ENCODE results near the gene LGALS9.
"Not testable (repeated sequence)": the region's sequence is repeated elsewhere in the genome, so short reads cannot be mapped to it uniquely, and the experiment has no call there.

The LGALS9 gene

GRCh38 chr17:27628376-27628775 lies 2.6 kb upstream of the LGALS9 start:
- TF ChIP-seq POLR2A (IDR thresholded peaks at IDR 0.05; ENCODE audit: low read depth, low read length): no peak
- FAIRE-seq (no peak), DNase-seq (ENCODE audit: insufficient read length, low spot score) (no peak)

- not testable (repeated sequence) for FAIRE-seq
Observed at GRCh38 chr17:27629260-27629659, 1.7 kb upstream of the LGALS9 start.

GRCh38 chr17:27631411-27631760 lies 398 bp downstream of the LGALS9 start:
- DNase-seq (ENCODE audit: insufficient read length, low spot score) (no peak), FAIRE-seq (no peak)
- no peak for TF ChIP-seq POLR2A (IDR thresholded peaks at IDR 0.05; ENCODE audit: low read depth, low read length)

More at GRCh38 chr17:27629260-27629659, 1.7 kb upstream of the LGALS9 start:
- DNase-seq (ENCODE audit: insufficient read length, low spot score): not testable (repeated sequence)

- DNase-seq (ENCODE audit: insufficient read length, low spot score) (no peak), FAIRE-seq (no peak)
- no peak for TF ChIP-seq POLR2A (IDR thresholded peaks at IDR 0.05; ENCODE audit: low read depth, low read length)
Observed at GRCh38 chr17:27631897-27632725, 1.1 kb downstream of the LGALS9 start.

- not testable (repeated sequence) for FAIRE-seq; DNase-seq (ENCODE audit: insufficient read length, low spot score)
Observed at GRCh38 chr17:27632766-27633165, 1.8 kb downstream of the LGALS9 start.

- DNase-seq (ENCODE audit: insufficient read length, low spot score) (no peak), FAIRE-seq (no peak)
- TF ChIP-seq POLR2A (IDR thresholded peaks at IDR 0.05; ENCODE audit: low read depth, low read length): no peak
Observed at GRCh38 chr17:27633312-27634025, 2.5 kb downstream of the LGALS9 start.

GRCh38 chr17:27634026-27634335 lies 3.0 kb downstream of the LGALS9 start:
- no peak for TF ChIP-seq POLR2A (IDR thresholded peaks at IDR 0.05; ENCODE audit: low read depth, low read length)
- no peak for FAIRE-seq
- DNase-seq (ENCODE audit: insufficient read length, low spot score): no peak

GRCh38 chr17:27634776-27635175 lies 3.8 kb downstream of the LGALS9 start:
- FAIRE-seq (no peak), DNase-seq (ENCODE audit: insufficient read length, low spot score) (no peak)
- no peak for TF ChIP-seq POLR2A (IDR thresholded peaks at IDR 0.05; ENCODE audit: low read depth, low read length)

GRCh38 chr17:27635275-27635823 lies 4.4 kb downstream of the LGALS9 start:
- DNase-seq (ENCODE audit: insufficient read length, low spot score) (no peak), FAIRE-seq (no peak)
- no peak for TF ChIP-seq POLR2A (IDR thresholded peaks at IDR 0.05; ENCODE audit: low read depth, low read length)

GRCh38 chr17:27636005-27636520 lies 5.1 kb downstream of the LGALS9 start:
- FAIRE-seq; DNase-seq (ENCODE audit: insufficient read length, low spot score): not testable (repeated sequence)

GRCh38 chr17:27637818-27638217 lies 6.8 kb downstream of the LGALS9 start:
- FAIRE-seq: not testable (repeated sequence)

GRCh38 chr17:27638415-27638914 lies 7.5 kb downstream of the LGALS9 start:
- FAIRE-seq; DNase-seq (ENCODE audit: insufficient read length, low spot score): not testable (repeated sequence)

More at GRCh38 chr17:27637818-27638217, 6.8 kb downstream of the LGALS9 start:
- DNase-seq (ENCODE audit: insufficient read length, low spot score): not testable (repeated sequence)

GRCh38 chr17:27640790-27641189 lies 9.8 kb downstream of the LGALS9 start:
- FAIRE-seq (no peak), DNase-seq (ENCODE audit: insufficient read length, low spot score) (no peak)
- TF ChIP-seq POLR2A (IDR thresholded peaks at IDR 0.05; ENCODE audit: low read depth, low read length): no peak

- no peak for DNase-seq (ENCODE audit: insufficient read length, low spot score)
- FAIRE-seq: no peak
Observed at GRCh38 chr17:27644586-27644985, 13.6 kb downstream of the LGALS9 start.

GRCh38 chr17:27645621-27646020 lies 14.6 kb downstream of the LGALS9 start:
- DNase-seq (ENCODE audit: insufficient read length, low spot score); FAIRE-seq: not testable (repeated sequence)

More at GRCh38 chr17:27644586-27644985, 13.6 kb downstream of the LGALS9 start:
- no peak for TF ChIP-seq POLR2A (IDR thresholded peaks at IDR 0.05; ENCODE audit: low read depth, low read length)
